GM04503 (cell line): Measurements from ENCODE around the gene HMGN4.
"Not testable (repeated sequence)": the region's sequence is repeated elsewhere in the genome, so short reads cannot be mapped to it uniquely, and the experiment has no call there.

Experiments
- DNase-seq: peaks from one replicate; pipeline ENCODE4 v3.0.0-alpha.2; 2012; ENCODE audit warnings: low read depth

Gene HMGN4

DNA sequence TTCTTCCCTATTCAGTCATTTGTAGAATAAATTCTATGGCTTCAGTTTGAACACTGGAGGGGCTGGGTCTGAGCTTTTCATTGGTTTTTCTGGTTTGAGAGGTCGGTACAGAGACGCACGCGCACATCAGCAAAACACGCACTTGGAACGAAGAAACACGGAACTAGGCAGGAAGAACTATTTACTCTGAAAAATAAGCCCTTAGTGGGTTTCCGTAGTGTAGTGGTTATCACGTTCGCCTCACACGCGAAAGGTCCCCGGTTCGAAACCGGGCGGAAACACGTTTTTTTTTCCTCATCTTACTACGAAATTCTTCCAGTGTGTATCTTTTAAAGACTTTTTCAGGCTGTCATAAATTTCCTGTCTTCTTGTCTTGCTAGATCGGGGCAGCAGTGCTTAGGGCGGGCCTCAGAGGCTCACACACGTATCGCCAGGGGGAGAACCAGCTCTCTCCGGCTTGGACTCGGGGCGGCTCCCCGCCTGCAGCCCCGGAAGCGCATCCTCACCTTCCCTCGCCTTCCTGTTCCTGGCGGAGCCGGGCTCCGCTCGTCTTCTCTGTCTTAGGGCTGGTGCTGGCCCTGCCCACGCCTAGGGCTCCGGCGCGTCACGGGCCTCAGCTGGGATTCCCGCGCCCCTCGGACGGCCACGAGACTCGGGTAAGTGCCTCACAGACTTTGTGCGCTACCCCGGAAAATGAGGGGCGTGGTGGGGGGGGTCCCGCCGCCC lies at the start of gene HMGN4:
HMGN4 (plus strand) TSS at position 521 of the 726 bp plus-strand sequence. CDS start 6,841 bp downstream, outside the sequence.
- no peak for DNase-seq

GRCh38 chr6:26489996-26490964 lies 47.9 kb upstream of the HMGN4 start:
- DNase-seq = no peak

GRCh38 chr6:26491604-26492003 lies 46.6 kb upstream of the HMGN4 start:
- DNase-seq = no peak

GRCh38 chr6:26493258-26493657 lies 44.9 kb upstream of the HMGN4 start:
- DNase-seq = no peak

- DNase-seq = no peak
Measured at GRCh38 chr6:26494117-26494516, 44.0 kb upstream of the HMGN4 start.

DNA sequence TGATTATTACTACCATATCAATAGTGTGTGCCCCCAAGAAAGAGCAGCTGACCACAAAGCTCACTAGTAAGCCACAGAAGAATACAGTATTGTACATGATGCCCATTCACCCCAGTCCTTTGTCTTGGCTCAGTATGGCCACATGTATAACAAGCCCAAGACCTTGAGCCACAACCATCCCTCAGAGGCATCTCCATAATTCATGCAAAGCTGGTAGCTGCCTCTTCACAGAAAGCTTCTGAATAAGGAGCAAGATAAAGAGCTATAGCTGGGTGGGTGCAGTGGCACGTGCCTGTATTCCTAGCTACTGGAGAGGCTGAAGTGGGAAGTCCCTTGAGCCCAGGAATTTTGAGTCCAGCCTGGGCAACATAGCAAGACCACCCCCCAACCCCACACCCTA lies 42.9 kb upstream of the HMGN4 start:
- DNase-seq = no peak

DNA sequence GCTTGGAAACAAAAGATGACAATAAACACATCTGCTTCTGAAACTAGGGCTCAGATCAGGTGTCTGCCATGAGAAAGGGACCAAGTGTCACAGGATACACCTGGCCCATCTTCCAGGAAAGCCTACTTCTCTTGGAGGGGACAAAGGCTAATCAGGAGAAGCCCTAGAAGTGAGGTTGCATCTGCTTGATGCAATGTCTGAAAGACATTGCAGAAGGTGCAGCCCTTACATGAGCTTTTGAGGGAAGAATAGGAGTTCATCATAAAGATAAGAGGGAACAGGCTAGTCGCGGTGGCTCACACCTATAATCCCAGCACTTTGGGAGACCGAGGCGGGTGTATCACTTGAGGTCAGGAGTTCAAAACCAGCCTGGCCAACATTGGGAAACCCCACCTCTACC lies 40.6 kb upstream of the HMGN4 start:
- no peak for DNase-seq

GRCh38 chr6:26500102-26500501 lies 38.1 kb upstream of the HMGN4 start, which contains the start of gene BTN1A1:
Gene BTN1A1 (plus strand): TSS chr6:26500303. CDS start chr6:26501287, 984 bp downstream.
- no peak for DNase-seq

GRCh38 chr6:26501482-26501986 lies 36.6 kb upstream of the HMGN4 start:
- DNase-seq = no peak

GRCh38 chr6:26502165-26502564 lies 36.0 kb upstream of the HMGN4 start:
- DNase-seq = no peak

DNA sequence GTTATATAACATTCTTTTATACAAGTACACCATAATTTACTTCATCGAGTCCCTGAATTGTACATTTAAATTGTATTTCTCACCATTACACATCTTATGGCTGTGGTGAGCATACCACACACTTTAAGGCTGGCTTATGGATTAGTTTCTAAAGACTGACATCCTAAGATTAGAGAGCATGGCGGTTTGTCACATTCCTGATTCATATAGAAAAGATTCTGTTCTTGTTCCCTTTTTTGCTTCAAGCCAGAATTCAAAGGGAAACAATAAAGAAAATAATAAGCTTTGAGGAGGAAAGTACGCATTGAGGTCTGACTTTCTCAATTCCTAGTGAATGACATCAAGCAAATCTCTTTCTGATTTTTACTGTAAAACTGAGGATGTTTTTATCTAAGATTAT lies 35.5 kb upstream of the HMGN4 start:
- DNase-seq = no peak

GRCh38 chr6:26507658-26508057 lies 30.5 kb upstream of the HMGN4 start:
- DNase-seq = no peak

GRCh38 chr6:26511033-26511432 lies 27.1 kb upstream of the HMGN4 start:
- not testable (repeated sequence) for DNase-seq

DNA sequence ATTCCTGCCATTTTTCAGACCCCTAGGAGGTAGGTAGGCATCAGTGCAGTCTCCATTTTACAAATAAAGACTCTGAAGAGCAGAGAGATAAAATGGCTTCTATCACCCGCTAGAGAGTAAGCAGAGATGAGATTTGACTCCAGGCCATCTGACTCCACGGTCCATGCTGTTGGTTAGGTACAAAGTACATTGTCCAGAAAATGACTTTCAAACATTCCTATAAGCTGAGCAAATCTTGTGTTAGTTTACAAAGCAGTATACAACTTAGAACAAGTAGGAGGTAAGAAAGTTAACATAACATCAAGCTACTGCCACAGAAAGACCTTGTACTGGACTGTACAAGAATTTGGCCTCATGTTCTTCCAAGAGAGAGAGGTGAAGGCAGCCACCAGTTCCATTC lies 23.2 kb upstream of the HMGN4 start:
- DNase-seq = no peak

DNA sequence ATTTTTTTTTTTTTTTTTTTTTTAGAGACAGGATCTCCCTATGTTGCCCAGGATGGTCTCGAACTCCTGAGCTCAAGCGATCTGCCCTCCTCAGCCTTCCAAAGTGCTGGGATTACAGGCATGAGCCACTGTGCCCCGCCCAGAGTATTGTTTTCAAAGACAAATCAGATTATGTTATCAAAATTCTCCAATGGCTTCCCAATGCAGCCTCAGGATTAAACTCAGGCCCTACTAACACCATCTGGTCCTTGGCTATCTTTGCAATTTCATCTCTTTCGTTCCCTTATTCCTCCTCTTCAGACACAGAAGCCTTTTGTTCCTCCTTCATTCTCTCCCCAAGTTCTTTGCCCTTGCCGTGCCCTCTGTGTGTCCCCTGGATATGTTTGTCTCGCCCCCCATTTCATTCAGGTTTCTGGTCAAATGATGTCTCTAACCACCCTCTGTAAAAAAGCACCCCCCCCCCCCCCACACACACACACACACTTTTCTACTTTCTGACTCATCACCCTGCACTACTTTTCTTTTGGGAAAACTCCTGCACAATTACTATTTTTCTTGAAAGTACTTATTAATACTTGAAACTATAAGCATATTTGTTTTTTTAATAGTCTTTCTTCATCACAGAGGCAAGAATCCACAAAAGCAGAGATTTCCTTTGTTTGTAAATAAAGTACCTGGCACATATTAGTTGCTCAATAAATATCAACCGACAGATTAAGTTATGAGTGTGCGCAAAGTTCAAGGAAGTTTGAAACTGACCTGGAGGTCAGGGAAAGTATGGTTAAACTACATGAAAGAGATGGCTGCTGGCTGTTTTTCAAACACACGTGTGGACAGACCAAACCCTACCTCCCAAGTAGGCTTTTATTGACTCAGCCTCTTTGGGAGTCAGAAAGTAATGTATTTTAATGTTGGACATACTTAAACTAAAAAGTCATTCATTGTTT lies 21.4 kb upstream of the HMGN4 start:
- DNase-seq = no peak

DNA sequence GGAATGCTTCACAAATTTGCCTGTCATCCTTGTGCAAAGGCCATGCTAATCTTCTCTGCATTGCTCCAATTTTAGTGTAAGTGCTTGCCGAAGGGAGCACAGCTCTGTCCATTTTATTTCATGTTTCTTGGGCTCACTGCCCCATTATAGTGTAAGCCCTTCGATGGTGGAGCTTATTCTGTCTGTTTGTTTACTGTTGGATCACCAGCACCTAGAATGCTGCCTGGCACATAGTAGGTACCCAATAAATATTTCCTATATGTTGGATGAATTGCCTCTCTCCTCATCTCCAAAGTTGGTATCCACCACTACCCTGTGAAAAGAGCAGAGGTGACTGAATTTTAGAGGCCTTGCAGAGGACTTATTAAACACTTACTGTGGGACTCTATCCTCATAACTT lies 18.8 kb upstream of the HMGN4 start:
- DNase-seq = no peak

DNA sequence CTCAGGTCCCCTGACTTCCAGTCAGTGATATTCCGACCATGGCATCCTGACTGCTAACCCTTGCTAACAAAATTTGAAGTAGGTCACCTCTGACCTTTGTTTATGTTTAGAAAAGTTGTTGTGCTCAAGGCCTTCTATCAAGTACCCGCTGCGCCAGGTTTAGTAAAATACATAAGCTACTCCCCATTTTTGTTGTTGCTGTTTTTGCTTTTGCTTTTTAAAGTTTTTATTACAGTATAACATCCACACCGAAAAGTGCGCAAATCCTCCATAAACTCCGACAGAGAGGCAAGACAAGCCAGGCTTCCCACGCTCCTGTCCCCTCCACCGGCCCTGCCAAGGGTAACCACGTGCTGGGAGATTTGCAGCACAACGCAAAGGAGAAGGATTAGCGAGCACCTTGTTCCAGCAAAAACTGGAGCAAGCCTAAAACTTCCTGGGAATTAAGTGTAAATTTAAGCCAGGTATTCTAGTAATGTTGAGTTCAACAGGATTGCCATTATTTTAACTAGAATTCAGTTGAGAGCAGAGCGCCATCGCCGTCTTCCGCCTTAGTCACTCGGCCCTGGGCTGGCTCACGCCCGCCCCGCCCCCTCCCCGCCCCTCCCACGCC lies 17.8 kb upstream of the HMGN4 start:
- DNase-seq = no peak

- no peak for DNase-seq
Measured at GRCh38 chr6:26520850-26521599, 17.1 kb upstream of the HMGN4 start.

- DNase-seq = peak; percentile 43
Measured at GRCh38 chr6:26521600-26522391, 16.4 kb upstream of the HMGN4 start.
